ENCODE data around the gene HCCS.

- TF ChIP-seq EZH2 (IDR thresholded peaks at IDR 0.05; ENCODE audit: borderline replicate concordance, low read depth, low read length, severe bottlenecking) (no peak), POLR2AphosphoS5 (IDR thresholded peaks at IDR 0.05; ENCODE audit: insufficient read depth, low read depth, low read length) (no peak), CTCF (IDR thresholded peaks at IDR 0.05; ENCODE audit: extremely low read depth in 1 of 2, insufficient read depth in 1 of 2, low read depth in 1 of 2, low read length in 2 of 2) (no peak), POLR2A (IDR thresholded peaks at IDR 0.05; ENCODE audit: low read depth, low read length) (no peak), MAX (IDR thresholded peaks at IDR 0.05; ENCODE audit: insufficient read depth, insufficient read length) (no peak)
These were observed 24.5 kb downstream of the HCCS start for GRCh38 chrX:11135564-11136185.

Data from endothelial cell of umbilical vein (primary cell).